GM21825 (cell line): ENCODE results near the gene COG7.
"Not testable (repeated sequence)": the region's sequence is repeated elsewhere in the genome, so short reads cannot be mapped to it uniquely, and the experiment has no call there.

Source experiments
- ATAC-seq: cut with Tn5 transposase; IDR thresholded peaks from one replicate; pipeline ENCODE4 v1.9.1; 2021; ENCODE audit warnings: mild to moderate bottlenecking, moderate library complexity; ENCODE audit not compliant: unreplicated experiment

COG7 gene

DNA sequence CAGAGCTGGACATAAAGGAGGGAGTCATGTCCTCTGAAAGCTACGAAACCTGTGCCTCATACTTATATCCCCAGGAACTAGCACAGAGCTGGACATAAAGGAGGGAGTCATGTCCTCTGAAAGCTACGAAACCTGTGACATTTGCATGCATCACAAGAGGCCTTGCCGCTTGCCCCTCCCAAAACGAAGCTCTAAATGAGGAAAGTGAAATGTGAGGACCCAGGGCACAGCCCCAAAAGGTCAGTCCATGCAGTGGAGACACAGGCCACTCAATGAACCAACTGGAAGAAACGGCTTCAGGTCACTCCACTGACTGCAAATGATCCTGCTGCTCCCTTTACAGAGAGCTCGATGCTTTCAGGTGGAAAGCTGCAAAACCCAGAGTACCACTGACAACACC, 38.3 kb downstream of the COG7 start:
- no peak for ATAC-seq

DNA sequence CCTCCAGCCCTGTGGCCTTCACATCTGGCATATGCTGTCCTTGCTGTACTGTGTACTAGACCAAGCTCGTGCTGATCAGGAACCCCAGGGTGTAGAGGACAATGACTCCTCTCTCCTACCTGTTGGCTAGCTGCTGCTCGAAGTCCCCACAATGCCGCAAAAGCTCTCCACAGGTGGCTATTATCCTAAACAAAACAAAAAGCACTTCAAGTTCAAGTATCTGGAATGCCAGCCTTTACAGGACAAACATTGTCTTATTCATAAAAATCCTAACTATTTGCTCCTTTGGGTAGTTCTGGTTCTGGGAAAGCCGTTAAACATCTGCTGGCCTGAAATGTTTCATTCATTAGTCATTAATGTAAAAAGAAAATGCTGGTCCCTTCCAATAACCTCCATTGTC, 42.8 kb downstream of the COG7 start:
- ATAC-seq: no peak

GRCh38 chr16:23409522-23409921, 43.5 kb downstream of the COG7 start:
- no peak for ATAC-seq

GRCh38 chr16:23408823-23409298, 44.1 kb downstream of the COG7 start:
- no peak for ATAC-seq

GRCh38 chr16:23408242-23408822, 44.7 kb downstream of the COG7 start:
- no peak for ATAC-seq

- ATAC-seq: no peak
These were observed 45.4 kb downstream of the COG7 start for GRCh38 chr16:23407436-23408127.

GRCh38 chr16:23406546-23407240, 46.3 kb downstream of the COG7 start:
- ATAC-seq: no peak

- ATAC-seq: no peak
These were observed 47.0 kb downstream of the COG7 start for GRCh38 chr16:23406024-23406423.

- no peak for ATAC-seq
These were observed 49.4 kb downstream of the COG7 start for GRCh38 chr16:23403547-23403946.

- no peak for ATAC-seq
These were observed 50.9 kb downstream of the COG7 start for GRCh38 chr16:23402100-23402499.

DNA sequence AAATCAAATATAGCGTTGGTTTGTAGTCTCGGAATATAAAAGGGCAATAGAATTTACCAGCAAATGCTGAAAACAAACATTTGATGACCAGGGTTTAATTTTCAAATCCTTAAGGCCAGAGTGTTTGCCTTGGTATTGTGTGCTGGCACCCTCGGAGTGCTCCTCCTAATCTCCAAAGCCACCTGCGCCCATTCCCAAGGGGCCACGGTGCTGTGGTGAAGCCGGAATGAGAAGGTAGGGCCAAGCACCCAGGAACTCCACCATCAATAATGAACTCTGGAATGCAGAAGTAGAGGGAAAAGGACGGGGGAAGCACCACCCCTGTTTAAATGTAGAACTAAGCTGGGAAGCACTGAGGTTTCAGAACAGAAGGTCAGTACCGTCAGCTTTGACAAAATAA, 51.9 kb downstream of the COG7 start:
- no peak for ATAC-seq

DNA sequence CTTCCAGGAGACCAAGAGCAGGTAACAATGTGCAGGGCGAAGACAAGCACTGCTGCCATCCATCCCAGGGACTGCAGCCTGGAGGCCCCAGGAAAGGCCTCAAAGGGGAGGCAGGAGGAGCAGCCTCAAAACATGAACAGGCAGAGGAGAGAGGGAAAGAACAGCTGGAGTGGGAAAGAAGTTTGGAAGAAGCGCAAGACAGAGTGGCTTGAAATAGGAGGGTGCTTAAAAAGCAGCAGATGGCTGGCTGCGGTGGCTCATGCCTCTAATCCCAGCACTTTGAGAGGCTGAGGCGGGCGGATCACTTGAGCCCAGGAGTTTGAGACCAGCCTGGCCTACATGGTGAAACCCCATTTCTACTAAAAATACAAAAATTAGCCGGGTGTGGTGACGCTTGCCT, 52.5 kb downstream of the COG7 start:
- ATAC-seq: not testable (repeated sequence)

GRCh38 chr16:23398987-23399805, 53.8 kb downstream of the COG7 start:
- ATAC-seq: no peak

DNA sequence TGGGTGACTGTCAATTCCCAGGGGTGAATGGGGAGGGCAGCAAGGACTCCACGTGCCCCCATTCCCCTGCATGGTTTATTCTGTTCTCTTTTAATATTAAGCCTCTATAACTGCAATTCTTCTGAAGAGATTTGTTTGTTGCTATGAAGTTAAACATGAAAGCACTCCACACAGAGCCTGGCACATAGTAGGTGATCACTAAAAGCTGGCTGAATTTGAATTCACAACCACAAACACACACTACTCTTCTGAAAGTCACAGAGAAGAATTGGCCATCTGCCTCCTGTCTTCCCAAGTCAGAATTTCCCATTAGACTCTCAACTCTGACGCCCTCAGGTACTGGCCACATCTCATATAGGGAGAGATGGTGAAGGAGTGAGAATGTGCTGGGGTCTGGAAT, 55.5 kb downstream of the COG7 start:
- no peak for ATAC-seq

DNA sequence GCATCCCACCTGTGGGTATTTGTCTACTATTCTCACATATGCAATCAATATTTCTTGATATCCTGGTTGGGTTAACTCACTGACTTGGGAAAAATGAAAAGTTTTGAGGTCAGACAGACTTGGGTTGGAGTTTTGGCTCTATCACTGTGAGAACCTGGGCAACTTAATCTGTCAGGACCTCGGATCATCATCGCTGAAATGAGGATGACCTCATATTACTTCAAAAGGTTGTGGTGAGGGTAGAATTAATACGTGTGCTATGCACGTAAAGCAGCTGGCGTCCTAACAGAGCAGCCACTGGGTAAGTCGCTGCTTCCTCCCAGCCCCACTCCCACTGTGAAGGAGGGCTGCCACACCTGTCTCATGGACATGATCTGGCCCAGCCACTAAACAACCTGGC, 57.3 kb downstream of the COG7 start:
- ATAC-seq: no peak

DNA sequence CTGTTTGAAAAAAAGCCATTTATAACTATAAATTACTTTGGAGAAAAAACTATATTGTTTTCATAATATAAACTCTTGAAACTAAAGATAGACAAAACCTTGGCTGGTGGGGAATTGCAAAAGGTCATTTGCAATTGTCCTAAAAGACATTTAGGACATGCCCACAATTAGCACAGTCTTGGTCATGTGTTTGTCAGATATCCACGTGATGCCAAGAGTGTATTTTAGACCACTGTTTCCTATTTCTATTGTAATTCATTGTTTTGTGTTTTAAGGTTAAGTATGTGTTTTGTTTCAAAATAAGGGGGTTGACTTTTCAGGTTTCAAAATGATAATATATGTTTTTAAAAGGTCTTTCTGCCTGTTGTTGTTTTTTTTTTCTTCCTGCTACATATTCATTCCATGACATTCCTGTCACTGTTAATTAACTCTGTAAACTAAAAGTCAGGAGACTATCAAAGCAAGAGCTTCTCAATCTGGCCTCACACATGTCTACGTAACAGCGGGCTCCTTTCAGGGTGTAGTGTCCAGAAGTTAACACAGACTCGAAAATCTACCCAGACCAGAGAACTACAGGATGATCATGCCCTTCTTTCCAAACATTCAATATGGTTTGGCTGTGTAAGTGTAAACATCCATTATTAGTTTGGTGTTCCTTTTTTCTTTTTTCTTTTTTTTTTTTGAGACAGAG, 58.7 kb downstream of the COG7 start:
- ATAC-seq: no peak

GRCh38 chr16:23392223-23392600, 60.8 kb downstream of the COG7 start:
- no peak for ATAC-seq

DNA sequence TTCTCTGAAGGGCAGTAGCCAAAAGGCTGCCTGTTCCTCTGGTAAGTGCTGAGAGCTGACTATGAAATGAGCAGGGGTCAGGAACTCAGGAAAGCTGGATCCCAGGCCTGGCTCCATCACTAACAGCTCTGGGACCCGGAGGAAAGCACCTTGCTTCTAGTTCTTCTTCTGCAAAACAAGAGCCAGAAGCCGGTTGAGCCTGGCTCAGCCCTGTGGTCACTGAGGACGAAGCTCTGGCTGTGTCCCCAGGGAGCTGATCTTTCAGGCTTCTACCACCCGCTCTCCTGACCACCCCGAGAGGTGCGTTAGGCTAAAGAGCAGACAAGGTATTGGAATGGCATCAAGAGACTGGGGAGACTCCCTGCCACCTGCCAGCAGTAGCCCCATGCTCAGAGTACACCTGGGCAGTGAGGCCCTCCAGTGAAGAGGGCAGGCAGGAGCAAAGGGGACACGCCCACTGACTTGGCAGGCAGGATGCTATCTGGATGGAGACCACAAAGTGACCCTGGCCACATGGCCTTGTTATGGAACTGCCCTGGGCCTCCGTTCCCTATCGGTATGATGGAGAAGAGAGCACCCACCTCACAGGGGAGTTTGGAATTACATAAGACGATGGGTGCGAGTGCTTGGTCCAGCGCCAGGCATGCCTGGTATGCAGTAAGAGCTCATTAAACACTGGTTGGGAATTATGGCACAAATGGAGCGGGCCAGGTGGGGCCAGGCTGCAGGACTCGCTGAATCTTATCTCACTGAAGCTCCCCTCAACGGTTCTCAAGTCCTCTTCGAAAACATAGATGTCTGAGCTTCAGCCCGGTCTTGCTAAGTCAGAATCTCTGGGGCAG, 61.4 kb downstream of the COG7 start:
- no peak for ATAC-seq

- ATAC-seq: not testable (repeated sequence)
These were observed 63.1 kb downstream of the COG7 start for GRCh38 chr16:23389936-23390335.

DNA sequence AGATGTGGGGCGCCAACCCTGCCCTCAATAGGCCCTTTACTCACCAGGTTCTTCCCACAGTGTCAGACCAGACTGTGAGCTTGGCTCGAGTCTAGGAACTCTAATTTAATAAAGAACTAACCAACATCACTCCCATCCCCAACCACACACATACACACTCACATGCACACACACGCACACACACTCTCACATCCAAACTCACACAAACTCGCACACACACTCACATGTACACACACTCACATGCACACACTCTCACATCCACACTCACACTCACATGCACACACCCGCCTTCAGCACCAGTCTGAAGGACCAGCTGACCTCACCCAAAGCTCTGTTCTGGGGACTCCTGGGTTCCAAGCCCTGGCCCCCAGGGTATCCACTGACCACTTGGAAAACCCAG, 63.8 kb downstream of the COG7 start:
- ATAC-seq: no peak
